ENCODE results near the gene SCUBE3. TPM values are rescaled to one million over a fixed set of nuclear protein-coding genes. Genes with fewer than 3 reads are reported as not detected.

Gene SCUBE3
- total RNA-seq, 2 experiments from 2014 or later: not detected

DNA sequence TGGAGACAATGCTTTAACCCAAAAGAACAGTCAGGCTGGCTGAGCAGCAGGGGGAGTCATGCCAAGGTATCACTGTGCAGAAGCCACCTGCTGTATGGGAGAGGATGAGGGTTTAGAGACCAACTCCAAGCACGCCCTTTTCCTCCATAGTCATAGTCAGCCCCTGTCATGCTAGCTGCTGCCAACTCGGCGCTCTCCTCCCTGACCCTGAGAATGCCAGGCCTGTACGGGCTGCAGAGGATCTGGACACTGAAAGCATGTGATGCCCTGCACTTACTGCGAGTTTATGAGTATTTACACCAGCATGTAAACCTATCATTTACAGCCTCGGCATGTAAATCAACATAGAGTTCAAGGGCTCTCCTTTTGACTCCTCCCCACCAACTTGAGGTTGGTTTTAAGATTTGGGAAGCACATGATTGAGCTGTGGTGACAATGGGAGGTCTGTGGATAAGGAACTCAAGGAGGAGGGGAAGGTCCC lies 11.7 kb upstream of the SCUBE3 start:
- intact Hi-C loops (cut with DNase I, micrococcal nuclease): loop anchor here in 1 of 2 experiments (10.0 kb wide), 2 partner anchors 217 to 737 kb away; partner anchors contain the start of gene PACSIN1
- peaks cover 66% of the 10 kb centered on the region for H3K27me3 Mint-ChIP-seq
- H3K36me3 Mint-ChIP-seq (ENCODE audit: low read depth): no peaks in the 10 kb centered on the region

GRCh38 chr6:35203152-35203670 lies 10.5 kb upstream of the SCUBE3 start:
- no peak overlapping the region for H3K27ac ChIP-seq (ENCODE audit: low read depth in 1 of 2, low read length in 2 of 2)
- no peaks in the 10 kb centered on the region for H3K9me3 ChIP-seq (ENCODE audit: control insufficient read depth in 1 of 2, insufficient read depth in 1 of 2, low read length in 2 of 2)
- intact Hi-C loops (cut with DNase I, micrococcal nuclease): loop anchor here in 1 of 2 experiments (10.0 kb wide), 2 partner anchors 218 to 738 kb away; partner anchors contain the start of gene PACSIN1
- Mint-ChIP-seq H3K4me3 (no peak overlapping the region), H3K27me3 (peaks cover 70% of the 10 kb centered on the region), H3K36me3 (ENCODE audit: low read depth) (no peaks in the 10 kb centered on the region), H3K4me1 (ENCODE audit: low read depth) (no peaks in the 10 kb centered on the region), H3K27ac (no peak overlapping the region), H3K9me3 (no peaks in the 10 kb centered on the region)
- DNase-seq (no peak), ATAC-seq (ENCODE audit: poor library complexity) (no peak)
- CTCF ChIA-PET: no interaction called here
- H3K4me3 ChIP-seq (ENCODE audit: low read length): no peak overlapping the region
- H3K27me3 ChIP-seq (ENCODE audit: control insufficient read depth in 1 of 2, insufficient read depth in 2 of 2, low read length in 2 of 2): peaks cover 30 to 32% of the 10 kb centered on the region in 2 experiments
- H3K36me3 ChIP-seq (ENCODE audit: insufficient read depth, low read length): no peaks in the 10 kb centered on the region
- H3K4me1 ChIP-seq (ENCODE audit: insufficient read depth, low read length): no peaks in the 10 kb centered on the region
- POLR2A ChIA-PET: no interaction called here
- TF ChIP-seq, protein P1, sequence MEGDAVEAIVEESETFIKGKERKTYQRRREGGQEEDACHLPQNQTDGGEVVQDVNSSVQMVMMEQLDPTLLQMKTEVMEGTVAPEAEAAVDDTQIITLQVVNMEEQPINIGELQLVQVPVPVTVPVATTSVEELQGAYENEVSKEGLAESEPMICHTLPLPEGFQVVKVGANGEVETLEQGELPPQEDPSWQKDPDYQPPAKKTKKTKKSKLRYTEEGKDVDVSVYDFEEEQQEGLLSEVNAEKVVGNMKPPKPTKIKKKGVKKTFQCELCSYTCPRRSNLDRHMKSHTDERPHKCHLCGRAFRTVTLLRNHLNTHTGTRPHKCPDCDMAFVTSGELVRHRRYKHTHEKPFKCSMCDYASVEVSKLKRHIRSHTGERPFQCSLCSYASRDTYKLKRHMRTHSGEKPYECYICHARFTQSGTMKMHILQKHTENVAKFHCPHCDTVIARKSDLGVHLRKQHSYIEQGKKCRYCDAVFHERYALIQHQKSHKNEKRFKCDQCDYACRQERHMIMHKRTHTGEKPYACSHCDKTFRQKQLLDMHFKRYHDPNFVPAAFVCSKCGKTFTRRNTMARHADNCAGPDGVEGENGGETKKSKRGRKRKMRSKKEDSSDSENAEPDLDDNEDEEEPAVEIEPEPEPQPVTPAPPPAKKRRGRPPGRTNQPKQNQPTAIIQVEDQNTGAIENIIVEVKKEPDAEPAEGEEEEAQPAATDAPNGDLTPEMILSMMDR (IDR thresholded peaks at IDR 0.05): no peak

More for the DNA sequence above, 11.7 kb upstream of the SCUBE3 start:
- no peak overlapping the region for H3K27ac ChIP-seq (ENCODE audit: low read depth in 1 of 2, low read length in 2 of 2)
- CTCF ChIA-PET: no interaction called here
- POLR2A ChIA-PET: no interaction called here
- no peak overlapping the region for H3K4me3 ChIP-seq (ENCODE audit: low read length)
- peaks cover 26 to 29% of the 10 kb centered on the region in 2 experiments for H3K27me3 ChIP-seq (ENCODE audit: control insufficient read depth in 1 of 2, insufficient read depth in 2 of 2, low read length in 2 of 2)
- Mint-ChIP-seq H3K4me1 (ENCODE audit: low read depth) (no peaks in the 10 kb centered on the region), H3K27ac (no peak overlapping the region), H3K4me3 (no peak overlapping the region), H3K9me3 (no peaks in the 10 kb centered on the region)
- ATAC-seq (ENCODE audit: poor library complexity): no peak
- no peak for DNase-seq
- TF ChIP-seq, protein P1 (IDR thresholded peaks at IDR 0.05): no peak
- H3K9me3 ChIP-seq (ENCODE audit: control insufficient read depth in 1 of 2, insufficient read depth in 1 of 2, low read length in 2 of 2): no peaks in the 10 kb centered on the region
- no peaks in the 10 kb centered on the region for H3K36me3 ChIP-seq (ENCODE audit: insufficient read depth, low read length)
- no peaks in the 10 kb centered on the region for H3K4me1 ChIP-seq (ENCODE audit: insufficient read depth, low read length)

- Histone ChIP-seq H3K27ac (ENCODE audit: low read depth in 1 of 2, low read length in 2 of 2) (no peak overlapping the region), H3K27me3 (ENCODE audit: control insufficient read depth in 1 of 2, insufficient read depth in 2 of 2, low read length in 2 of 2) (peaks cover 29 to 32% of the 10 kb centered on the region in 2 experiments), H3K4me3 (ENCODE audit: low read length) (no peak overlapping the region), H3K36me3 (ENCODE audit: insufficient read depth, low read length) (no peaks in the 10 kb centered on the region), H3K4me1 (ENCODE audit: insufficient read depth, low read length) (no peaks in the 10 kb centered on the region), H3K9me3 (ENCODE audit: control insufficient read depth in 1 of 2, insufficient read depth in 1 of 2, low read length in 2 of 2) (no peaks in the 10 kb centered on the region)
- Mint-ChIP-seq H3K4me3 (no peak overlapping the region), H3K27me3 (peaks cover 74% of the 10 kb centered on the region), H3K36me3 (ENCODE audit: low read depth) (no peaks in the 10 kb centered on the region), H3K4me1 (ENCODE audit: low read depth) (no peaks in the 10 kb centered on the region), H3K27ac (no peak overlapping the region), H3K9me3 (no peaks in the 10 kb centered on the region)
- intact Hi-C loops (cut with DNase I, micrococcal nuclease): loop anchor here (2.0 to 10.0 kb wide), 3 partner anchors 217 to 739 kb away; partner anchors contain the start of gene PACSIN1 (in 1 of the 2)
- ChIA-PET CTCF (no interaction called here), POLR2A (no interaction called here)
- no peak for DNase-seq
- TF ChIP-seq, protein P1 (IDR thresholded peaks at IDR 0.05): no peak
- ATAC-seq (ENCODE audit: poor library complexity): no peak
Observed at GRCh38 chr6:35203680-35204079, 10.1 kb upstream of the SCUBE3 start.

Measured in CD4-positive, alpha-beta T cell (primary cell).